SIG-M5 treated with dmso at 0.1 percent for 504 hours (cell line): Measurements from ENCODE around the gene TBC1D5.

Experiments used
- DNase-seq: peaks from one replicate; lab custom pipeline; 2025; ENCODE audit not compliant: unreplicated experiment; lab: John Stamatoyannopoulos, UW

The TBC1D5 gene

GRCh38 chr3:17243621-17244020, 498.8 kb downstream of the TBC1D5 start:
- no peak for DNase-seq

DNA sequence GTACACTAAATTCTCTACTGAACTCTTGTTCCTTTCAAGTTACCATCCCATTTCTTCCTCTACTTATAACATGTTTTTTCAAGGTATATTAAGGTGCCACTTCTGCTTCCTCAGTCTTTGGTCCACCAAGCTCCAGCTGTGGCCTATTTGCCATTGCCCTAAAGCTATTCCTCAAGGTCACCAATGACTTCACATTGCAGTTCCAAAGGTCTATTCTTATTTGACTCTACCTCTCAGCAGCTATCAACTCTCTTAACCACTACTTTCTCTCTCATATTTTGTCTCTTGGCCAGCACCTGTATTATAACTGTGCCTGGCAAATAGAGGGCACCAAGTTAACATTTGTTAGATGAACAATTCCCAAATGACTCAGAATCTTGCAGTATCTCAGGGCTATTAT, 503.0 kb downstream of the TBC1D5 start:
- DNase-seq: no peak

DNA sequence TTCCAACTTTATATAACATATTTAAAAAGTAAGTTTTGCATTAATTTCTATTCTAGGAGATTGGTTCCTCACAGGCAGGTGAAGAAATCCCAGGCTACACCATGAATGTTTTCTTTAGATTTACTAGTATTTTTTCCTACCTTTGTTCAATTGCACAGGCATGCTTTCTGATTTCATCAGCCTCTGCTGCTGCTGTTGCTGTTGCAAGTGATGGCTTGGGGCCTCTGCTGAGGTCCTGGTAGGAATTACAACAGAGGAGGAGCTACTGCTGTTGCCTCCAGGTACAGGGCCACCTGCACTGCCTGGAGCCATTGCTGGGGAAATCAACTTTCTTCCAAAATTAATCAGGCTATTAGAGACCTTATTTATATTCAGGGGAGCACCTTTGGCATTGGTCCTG, 504.4 kb downstream of the TBC1D5 start:
- DNase-seq: no peak

GRCh38 chr3:17235310-17235709, 507.1 kb downstream of the TBC1D5 start:
- DNase-seq: no peak

GRCh38 chr3:17234382-17234781, 508.0 kb downstream of the TBC1D5 start:
- no peak for DNase-seq

- DNase-seq: peak; percentile 71
These were observed 509.0 kb downstream of the TBC1D5 start for GRCh38 chr3:17233398-17233800.

DNA sequence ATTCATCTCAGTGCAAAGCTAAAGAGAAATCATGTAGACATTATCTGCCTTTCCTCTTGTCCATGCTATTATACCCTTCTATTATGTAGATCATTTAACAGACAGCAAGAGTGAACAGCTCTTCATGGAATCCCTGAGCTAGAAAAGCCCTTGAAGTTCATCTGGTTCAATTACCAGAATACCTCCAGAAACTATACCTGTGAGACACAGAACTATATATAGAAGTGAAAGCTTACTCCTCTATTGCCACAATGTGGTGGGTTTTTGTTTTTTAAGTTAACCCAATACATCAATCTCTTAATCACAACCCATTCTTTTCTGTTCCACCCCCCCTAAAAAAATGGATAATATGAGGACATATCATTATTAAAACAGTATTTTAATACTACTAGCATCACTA, 510.0 kb downstream of the TBC1D5 start:
- DNase-seq: no peak

GRCh38 chr3:17231537-17232261, 510.7 kb downstream of the TBC1D5 start:
- DNase-seq: no peak

DNA sequence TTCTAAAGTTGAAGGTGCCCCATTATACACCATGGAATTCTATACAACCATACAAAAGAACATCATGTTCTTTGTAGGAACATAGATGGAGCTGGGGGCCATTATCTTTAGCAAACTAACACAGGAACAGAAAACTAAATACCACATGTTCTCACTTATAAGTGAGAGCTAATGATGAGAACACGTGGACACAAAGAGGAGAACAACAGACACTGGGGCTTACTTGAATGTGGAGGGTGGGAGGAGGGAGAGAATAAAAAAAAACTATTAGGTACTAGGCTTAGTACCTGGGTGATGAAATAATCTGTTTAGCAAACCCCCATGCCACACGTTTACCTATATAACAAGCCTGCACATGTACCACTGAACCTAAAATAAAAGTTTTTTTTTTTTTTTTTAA, 515.0 kb downstream of the TBC1D5 start:
- DNase-seq: no peak

DNA sequence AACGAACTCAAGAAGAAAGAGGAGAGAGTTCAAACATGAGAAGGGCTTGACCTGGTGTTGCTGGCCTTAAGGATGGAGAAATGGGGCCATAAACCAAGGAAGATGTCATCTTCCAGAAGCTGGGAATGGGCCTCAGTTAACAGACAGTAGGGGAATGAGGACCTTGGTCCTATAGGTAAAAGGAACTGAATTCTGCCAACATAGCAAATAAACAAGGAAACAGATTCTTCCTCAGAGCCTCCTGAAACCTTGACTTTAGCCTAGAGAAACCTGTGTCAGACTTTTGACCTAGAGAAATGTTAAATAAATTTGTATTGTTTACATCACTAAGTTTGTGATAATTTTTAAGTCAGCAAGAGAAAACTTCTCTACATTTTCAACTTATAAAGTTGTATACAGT, 520.9 kb downstream of the TBC1D5 start:
- DNase-seq: no peak

GRCh38 chr3:17219593-17219992, 522.8 kb downstream of the TBC1D5 start:
- no peak for DNase-seq

GRCh38 chr3:17218587-17218986, 523.8 kb downstream of the TBC1D5 start:
- no peak for DNase-seq

GRCh38 chr3:17217588-17217987, 524.8 kb downstream of the TBC1D5 start:
- no peak for DNase-seq

DNA sequence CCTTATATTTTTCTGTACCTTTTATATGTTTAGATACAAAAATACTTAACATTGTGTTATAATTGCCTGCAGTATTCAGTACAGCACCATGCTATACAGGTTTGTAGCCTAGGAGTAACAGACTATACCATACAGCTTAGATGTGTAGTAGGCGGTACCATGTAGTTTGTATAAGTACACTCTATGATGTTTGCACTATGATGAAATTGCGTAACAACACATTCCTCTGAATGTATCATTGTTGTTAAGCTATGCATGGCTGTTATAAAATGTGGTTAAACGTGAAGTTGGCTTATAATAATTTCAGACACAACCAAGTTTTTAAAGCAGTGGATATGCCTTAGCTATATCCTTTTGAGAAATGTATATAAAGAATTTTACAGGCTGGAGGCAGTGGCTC, 529.3 kb downstream of the TBC1D5 start:
- no peak for DNase-seq

DNA sequence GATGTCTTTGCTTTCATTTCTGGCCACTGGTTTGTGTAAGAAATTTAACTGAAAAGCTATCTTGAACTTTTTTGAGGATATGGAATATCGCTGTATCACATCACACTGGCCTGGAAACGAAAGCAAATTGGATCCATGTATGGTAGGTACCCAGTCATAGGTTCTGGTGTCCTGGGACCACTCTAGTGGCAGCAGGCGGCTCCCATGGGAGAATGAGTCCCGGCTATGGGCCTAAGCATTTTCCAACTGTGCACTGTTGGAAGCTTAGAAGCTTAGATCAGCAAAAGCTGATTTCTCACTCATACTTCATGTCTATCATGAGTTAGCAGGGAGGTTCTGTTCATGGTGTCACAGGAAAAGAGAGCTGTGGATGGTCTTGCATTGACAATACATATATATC, 534.5 kb downstream of the TBC1D5 start:
- DNase-seq: no peak

- no peak for DNase-seq
These were observed 535.4 kb downstream of the TBC1D5 start for GRCh38 chr3:17207019-17207418.

DNA sequence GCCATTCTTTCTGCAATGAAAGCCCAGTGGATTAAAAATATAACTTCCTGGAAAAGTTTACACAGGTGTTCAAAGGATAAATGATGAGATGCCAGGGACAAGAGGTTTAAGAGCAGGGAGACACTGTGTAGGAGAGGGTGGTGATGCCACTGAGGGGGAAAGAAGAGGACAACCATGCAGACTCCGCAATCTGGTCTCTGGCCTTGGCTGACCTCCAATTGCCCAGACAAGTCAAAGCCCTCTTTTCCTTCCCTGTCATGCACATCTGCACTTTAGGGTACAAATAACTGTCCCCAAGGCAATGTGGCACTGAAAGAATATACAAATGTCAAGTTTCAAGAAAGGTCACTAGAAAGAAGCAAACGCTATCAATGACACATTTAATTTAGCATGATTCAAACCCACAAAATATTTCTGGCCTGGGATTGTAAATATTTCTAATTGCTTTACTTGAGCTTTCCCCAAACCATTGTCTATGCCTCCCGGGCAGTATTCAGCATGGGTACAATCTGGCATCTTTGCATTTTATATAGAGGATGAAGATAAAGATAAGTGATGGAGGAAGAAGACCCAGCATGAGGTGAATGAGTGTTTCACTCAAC, 538.3 kb downstream of the TBC1D5 start:
- DNase-seq: no peak

GRCh38 chr3:17201538-17201937, 540.9 kb downstream of the TBC1D5 start:
- DNase-seq: no peak

DNA sequence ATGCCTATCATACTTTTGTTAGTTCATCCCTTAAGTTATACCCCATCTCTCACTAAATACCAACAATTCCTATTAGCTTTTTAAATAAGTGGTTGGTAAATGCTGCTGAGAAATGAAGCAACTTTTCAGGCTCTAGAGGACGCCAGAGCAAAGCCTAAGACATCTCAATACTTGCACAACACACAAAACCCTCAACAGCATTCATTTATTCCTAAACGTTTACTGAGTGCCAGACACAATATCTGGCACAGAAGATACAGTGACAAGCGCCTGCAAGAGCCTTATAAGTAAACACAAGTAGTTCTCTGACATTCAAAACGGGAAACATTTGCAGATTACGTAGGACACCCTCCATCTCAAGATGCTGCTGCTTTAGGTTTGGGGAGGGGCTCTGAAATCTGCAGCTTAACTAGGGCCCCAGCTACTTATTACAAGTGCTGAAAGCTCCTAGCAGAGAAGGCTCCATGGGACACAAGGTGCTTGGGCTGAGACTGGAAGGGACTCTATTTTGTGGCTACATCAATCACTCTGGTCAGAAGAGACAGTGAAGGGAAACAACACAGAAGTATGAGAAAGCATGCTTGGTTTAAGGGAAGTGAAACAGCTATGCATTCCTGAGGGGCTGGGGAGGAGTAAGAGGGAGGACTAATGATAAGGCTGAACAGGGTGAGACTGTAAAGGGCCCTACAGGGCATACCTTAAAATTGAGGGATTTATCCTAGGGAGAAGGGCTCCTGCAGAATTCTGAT, 546.4 kb downstream of the TBC1D5 start:
- peak; percentile 85 for DNase-seq

DNA sequence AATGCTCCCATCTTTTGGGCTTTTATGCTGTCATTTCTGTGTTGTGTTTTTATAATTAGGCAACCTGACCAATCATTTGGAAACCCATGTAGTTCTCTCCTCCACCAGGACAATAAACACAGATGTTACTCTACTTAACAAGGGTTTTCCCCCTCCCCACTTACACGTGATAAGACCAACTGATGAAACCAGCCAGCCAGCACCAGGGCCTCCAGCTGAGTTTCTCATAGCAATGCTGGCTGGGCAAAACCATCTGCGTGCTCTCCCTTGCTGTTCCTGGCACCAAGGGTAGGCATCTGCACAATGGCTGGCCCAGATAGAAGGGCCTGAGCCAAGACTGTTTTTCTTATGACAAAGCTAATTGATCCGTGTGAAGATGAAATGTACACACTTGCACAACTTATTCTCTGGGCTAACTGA, 547.2 kb downstream of the TBC1D5 start:
- peak; percentile 23 for DNase-seq

- no peak for DNase-seq
These were observed 548.3 kb downstream of the TBC1D5 start for GRCh38 chr3:17194116-17194515.

DNA sequence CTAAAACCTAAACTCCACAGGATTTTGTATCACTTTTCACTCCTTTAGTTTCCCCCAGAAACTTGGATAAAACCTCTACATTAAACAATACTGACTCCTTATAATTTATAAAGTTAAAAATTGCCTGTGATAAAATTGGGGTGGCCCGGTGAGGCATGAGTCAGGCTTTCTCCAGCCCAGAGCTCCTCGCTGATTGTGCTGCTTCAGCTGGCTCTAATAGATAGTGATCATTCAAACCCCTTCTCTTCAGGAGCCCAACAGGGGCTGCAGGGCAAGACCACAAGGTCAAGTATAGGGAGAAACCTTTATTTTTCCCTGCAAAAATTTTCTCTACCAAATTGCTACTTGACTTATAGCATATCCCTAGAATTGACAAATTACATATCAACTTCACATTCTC, 549.4 kb downstream of the TBC1D5 start:
- no peak for DNase-seq
